Measurements from ENCODE around the gene ZBTB16.

The ZBTB16 gene

DNA sequence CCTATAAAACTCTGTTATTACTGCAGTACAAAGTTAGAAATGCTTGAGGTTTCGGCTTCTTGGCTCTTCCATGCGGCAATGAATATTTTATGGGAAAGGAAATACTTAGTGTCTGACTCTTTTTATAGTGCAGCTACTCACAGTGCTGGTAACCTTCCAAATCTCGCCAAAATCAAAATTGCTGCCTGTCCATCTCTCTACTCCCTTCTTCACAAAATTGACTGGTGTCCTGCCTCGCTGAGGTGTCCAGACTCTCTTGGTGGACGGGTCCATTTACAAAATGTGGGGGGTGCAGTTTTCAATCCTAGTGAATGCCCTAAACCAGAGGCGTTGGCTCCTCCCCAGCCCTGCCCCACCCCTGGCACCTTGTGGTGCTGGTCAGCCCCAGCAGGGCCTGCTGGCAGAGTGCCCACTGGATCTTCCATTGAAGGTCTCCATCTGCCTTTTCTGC, 73.5 kb downstream of the ZBTB16 start:
- DNase-seq, result peak; percentile 17

DNA sequence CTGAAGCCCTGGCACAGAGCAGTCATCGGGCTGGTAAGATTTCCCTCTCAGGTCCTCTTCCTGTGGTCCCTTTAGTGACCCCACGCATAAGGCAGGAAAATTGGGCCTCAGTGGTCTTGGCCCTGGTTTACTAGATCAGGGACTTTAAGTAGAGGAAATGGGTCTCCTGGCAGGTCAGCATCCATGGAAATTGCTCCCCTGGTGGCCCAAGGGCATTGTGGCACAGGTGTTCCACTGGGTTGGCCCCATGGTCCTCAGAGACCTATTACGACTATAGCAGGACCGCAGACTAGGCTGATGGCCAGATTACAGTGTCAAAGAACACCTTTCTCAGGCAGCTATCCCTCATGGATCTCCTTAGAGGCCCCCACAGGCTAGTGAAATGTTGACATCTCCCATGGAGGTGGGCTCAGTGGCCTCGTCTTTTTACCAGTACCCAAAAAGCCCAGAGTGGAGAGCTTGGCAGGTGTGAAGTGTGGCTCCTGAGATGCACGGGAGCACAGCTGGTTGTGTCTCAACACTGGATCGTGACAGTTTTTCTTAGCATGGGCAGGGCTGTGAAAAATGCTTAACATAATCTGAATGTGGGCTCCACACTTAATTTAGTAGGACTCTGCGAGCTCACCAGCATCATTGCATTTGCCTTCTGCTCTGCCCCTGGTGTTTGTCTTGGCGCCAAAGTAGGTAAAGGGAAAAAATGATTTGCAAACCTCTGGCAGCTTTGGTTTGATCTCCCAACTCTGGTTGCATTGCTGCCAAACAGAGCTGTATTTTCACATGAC, 74.2 kb downstream of the ZBTB16 start:
- no peak for DNase-seq

DNA sequence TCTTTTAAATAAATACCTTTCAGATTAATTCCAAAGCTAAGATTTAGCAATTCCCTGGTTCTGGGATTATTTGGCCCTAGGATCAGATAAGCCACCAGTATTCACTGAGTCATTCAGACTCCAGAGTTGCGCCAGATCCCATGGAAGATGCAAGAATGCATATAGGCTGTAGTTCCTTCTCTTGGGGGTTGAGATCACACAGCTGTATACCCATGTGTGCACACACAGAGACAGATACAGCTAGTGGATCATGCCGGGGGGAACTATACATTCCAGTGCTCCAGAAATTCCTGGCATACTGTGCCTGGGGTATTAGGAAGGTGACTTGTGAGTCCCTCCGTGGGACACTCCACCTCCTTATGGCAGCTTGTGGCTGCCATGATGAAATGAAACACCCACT, 75.4 kb downstream of the ZBTB16 start:
- DNase-seq, result peak; percentile 43

DNA sequence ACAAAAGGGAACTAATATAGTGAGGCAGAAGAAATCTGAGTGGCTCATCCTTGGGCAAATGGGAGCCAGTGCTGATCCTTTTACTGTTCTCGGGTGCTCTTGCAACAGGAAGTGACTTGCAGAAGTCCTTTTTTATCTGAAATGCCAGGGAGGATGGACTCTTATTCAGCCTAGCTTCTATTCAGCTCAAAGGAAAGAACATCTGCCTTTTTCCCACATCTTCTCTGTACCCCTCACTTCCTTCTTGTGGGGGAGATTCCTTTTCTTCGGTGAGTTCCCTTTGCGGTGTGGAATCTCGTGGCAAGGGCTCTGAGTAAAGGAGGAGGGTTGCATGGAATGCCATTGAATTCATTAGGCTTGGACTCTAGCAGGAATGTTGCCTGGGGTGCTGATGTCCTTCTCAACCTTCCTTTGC, 76.2 kb downstream of the ZBTB16 start:
- peak; percentile 21 for DNase-seq

- DNase-seq, result no peak
Measured at GRCh38 chr11:114136686-114137640, 77.5 kb downstream of the ZBTB16 start.

GRCh38 chr11:114137838-114138237, 78.3 kb downstream of the ZBTB16 start:
- DNase-seq, result no peak

DNA sequence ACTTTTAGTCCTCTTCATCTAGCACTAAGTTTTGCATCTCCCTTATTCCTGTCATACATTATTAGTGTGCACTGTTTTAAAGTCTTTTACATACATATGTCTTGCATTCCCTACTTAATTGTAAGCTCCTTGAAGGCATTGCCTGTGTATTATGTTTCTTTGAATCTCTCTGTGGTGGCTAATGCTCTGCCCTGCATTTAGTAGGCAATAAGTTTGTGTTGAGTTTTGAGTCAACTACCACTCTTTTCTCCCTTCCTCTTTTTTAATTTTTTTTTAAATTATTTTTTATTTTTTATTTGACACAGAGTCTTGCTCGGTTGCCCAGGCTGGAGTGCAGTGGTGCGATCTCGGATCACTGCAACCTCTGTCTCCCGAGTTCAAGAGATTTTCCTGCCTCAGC, 78.9 kb downstream of the ZBTB16 start:
- DNase-seq, result no peak

GRCh38 chr11:114140826-114141225, 81.3 kb downstream of the ZBTB16 start:
- no peak for DNase-seq

GRCh38 chr11:114141863-114142580, 82.5 kb downstream of the ZBTB16 start:
- no peak for DNase-seq

- no peak for DNase-seq
Measured at GRCh38 chr11:114142707-114143106, 83.2 kb downstream of the ZBTB16 start.

DNA sequence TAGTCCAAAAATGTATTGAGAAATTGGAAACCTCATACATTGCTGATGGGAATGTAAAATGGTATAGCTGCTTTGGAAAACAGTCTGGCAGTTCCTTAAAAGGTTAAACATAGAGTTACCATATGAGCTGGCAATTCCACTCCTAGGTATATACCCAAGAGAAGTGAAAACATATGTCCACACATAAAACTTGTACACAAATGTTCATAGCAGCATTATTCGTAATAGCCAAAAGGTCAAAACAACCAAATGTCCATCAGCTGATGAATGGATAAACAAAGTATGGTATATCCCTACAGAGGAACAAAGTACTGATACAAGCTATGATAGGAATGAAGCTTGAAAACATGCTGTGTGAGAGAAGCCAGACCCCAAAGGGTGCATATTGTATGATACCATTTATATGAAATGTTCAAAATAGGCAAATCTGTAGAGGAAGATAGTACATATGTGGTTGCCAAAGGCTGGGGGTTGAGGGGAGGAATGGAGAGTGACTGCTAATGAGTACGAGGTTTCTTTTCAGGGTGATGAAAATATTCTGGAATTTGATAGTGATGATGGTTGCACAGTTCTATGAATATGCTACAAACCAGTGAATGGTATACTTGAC, 85.8 kb downstream of the ZBTB16 start:
- DNase-seq, result no peak

GRCh38 chr11:114147375-114148012, 88.0 kb downstream of the ZBTB16 start:
- no peak for DNase-seq

GRCh38 chr11:114148013-114148382, 88.5 kb downstream of the ZBTB16 start:
- DNase-seq, result no peak

DNA sequence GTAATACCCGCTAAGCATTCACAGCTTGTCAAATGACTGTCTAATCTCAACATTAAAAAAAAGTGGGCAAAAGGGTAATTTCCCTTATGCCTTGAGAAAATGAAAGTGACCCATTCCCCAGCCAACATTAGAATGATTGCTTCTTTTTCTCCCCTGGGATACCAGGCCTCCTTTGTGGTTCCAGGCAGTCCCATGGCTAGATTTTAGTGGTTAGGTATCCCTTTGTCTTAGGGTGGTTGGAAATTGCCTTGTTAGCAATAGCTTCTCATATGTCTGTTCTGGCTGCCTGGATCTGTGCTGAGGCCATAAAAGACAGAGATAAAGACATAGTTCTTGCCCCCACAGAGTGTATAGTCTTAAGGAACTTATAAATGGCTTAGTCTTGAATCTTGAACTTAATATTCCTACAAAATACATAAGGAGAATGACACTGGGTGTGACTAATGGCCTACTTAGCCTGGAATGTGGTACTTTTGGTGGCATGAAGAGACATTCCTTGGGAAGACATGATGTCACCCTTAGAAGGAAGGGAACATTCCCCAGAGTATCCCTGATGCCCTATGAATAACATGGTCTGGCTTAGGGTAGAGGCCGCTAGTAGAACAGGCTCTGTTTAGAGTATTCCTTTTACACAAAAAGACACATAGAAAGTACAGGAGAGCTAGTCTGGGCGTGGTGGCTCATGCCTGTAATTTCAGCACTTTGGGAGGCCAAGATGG, 90.3 kb downstream of the ZBTB16 start:
- peak; percentile 34 for DNase-seq

GRCh38 chr11:114150671-114151070, 91.2 kb downstream of the ZBTB16 start:
- DNase-seq, result no peak

DNA sequence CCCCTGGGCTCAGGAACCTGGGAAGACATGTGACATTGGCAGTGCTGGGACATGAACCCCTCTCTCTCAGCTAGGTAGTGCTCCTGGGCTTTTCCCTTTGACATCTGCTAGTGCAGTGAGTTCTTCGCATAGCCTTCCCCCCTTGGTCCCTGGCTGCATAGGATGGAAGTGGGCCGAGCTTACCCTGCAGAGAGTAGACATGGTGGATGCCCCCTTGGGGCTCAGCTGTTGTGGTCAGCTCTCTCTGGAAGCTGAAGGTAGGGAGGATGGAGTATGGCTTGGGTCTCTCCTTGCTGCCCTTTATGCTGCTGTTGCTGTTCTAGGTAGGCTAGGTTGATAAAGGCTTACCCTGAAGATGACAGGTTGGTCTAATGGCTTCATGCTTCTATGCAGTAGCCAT, 92.1 kb downstream of the ZBTB16 start:
- no peak for DNase-seq

DNA sequence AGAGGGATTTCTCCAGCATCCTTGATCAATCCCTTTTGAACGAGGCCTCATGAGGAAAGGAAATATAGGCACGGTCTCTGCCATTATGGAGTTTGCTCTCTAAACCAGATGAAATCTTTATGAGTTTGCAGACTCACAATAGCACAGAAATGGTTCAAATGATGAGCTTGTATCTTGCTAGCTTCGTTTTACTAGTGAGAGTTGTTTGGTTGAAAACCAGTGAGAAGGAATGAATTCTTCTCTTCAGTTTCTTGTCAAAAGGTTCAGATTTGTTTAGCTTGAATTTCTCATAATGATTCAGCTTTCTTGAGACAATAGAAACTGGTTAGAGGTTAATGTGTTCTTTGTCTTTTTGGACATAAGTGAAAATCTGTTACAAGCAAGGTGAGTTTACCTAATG, 92.7 kb downstream of the ZBTB16 start:
- DNase-seq, result no peak

- DNase-seq, result no peak
Measured at GRCh38 chr11:114152785-114153184, 93.3 kb downstream of the ZBTB16 start.

DNA sequence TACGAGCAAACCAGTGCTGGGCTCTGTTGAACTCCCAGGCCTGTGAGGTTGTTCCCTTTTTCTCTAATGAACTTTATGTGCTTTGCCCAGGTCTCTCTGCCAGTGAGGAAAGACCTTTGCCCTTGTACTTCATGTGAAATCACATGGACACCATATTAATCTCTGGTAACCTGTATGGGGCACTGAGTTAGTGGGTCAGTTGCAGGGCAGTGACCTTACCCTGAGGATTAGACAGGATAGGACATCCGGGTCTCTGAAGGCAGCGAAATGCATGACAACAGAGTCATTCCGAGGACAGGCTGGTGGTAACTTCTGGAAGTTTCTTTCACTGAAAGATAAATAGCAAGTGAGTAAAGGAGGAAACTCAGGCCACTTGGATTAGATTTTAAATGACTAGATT, 93.7 kb downstream of the ZBTB16 start:
- no peak for DNase-seq

DNA sequence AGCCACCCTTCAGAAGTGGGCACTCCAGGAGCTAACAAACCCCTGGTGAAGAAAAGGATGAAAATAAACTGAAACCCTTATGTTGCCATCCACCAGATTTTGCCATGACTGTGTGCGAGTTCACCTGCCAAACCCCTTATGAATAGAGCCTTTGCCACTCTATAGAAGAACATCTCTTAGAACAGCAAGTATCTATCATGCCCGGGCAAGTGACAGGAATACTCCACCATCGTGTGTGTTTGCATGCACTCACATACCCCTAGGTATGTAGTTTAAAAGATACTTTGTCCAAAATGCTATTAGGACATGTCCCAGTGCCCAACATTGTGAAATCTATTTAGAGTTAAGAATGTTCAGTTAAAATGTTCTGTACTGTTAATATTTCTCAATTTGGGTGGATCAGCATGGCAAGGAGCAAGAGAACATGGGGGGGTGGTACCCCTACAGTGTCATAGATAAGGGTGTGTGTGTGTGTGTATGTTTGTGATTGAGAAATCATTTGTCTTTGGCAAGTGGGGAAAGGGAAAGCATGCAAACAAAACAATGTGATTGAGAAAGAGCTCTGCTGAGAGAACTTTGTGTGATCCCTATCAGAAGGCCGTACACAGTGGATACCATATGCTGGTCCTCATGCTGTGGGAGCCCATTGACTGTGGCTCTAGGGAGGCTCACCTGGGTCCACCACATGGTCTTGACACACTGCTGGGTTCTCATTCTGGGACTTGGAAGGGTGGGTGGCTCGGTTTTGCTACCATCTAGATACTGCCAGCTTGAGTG, 94.9 kb downstream of the ZBTB16 start:
- DNase-seq, result no peak

DNA sequence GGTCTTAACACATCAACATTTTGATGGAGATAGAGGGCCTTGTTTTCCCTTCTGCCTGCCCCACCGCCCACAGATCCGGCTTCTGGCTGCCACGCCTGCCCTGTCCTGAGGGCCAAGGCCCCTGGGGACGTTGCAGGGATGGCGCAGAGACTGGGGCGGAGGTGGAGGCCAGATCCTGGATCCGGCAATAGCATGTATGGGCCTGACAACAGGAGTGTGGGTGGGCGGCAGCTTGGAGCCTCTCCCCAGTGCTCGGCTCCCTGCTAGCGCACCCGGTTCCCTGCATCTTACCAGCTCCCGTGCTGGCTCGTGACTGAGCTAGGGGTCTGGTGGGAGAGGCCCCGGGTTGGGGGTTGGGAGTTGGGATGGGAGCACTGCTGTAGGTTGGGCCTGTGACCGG, 95.6 kb downstream of the ZBTB16 start:
- no peak for DNase-seq

Measured in fibroblast of skin of back (primary cell).